GM12872 (cell line): ENCODE measurements around the gene PCNX1.

Source experiments
- CTCF ChIP-seq: IDR thresholded peaks from 3 replicates; pipeline ENCODE4 v1.5.1; 2011; ENCODE audit warnings: low read depth, mild to moderate bottlenecking, low read length, moderate library complexity; ENCODE audit not compliant: insufficient read depth

The PCNX1 gene

GRCh38 chr14:70957710-70958109 lies 50.5 kb downstream of the PCNX1 start:
- TF ChIP-seq CTCF, result no peak

- no peak for TF ChIP-seq CTCF
Observed at GRCh38 chr14:70962935-70963334, 55.7 kb downstream of the PCNX1 start.

- no peak for TF ChIP-seq CTCF
Observed at GRCh38 chr14:70964492-70964891, 57.2 kb downstream of the PCNX1 start.

GRCh38 chr14:70971560-70971959 lies 64.3 kb downstream of the PCNX1 start:
- TF ChIP-seq CTCF, result no peak

GRCh38 chr14:70972107-70972976 lies 65.1 kb downstream of the PCNX1 start:
- TF ChIP-seq CTCF, result peak; percentile 87

- TF ChIP-seq CTCF, result no peak
Observed at GRCh38 chr14:70976591-70976990, 69.3 kb downstream of the PCNX1 start.

- no peak for TF ChIP-seq CTCF
Observed at GRCh38 chr14:70981000-70981952, 74.0 kb downstream of the PCNX1 start.
